Measurements from ENCODE around the gene ZBTB47. TPM values are rescaled to one million over a fixed set of nuclear protein-coding genes. Genes with fewer than 3 reads are reported as not detected.

The ZBTB47 gene
- total and polyA plus RNA-seq, 12 donors = 52.2 to 145 (median 106) TPM

- Histone ChIP-seq H3K9me3 (peaks cover 0 to 7% (median 0%) of the 10 kb centered on the region in 11 donors), H3K4me1 (peaks cover 8 to 29% (median 27%) of the 10 kb centered on the region in 9 donors), H3K27me3 (no peaks in the 10 kb centered on the region), H3K27ac (no peak overlapping the region), H3K36me3 (no peaks in the 10 kb centered on the region), H3K4me3 (no peak overlapping the region)
- ATAC-seq (no peak), DNase-seq (no peak)
- intact Hi-C loops (cut with DNase I) = no loop called here
- 95 to 96% methylated on average over 1 of the region's 1 CpG for WGBS, 2 donors
- TF ChIP-seq, protein P1, sequence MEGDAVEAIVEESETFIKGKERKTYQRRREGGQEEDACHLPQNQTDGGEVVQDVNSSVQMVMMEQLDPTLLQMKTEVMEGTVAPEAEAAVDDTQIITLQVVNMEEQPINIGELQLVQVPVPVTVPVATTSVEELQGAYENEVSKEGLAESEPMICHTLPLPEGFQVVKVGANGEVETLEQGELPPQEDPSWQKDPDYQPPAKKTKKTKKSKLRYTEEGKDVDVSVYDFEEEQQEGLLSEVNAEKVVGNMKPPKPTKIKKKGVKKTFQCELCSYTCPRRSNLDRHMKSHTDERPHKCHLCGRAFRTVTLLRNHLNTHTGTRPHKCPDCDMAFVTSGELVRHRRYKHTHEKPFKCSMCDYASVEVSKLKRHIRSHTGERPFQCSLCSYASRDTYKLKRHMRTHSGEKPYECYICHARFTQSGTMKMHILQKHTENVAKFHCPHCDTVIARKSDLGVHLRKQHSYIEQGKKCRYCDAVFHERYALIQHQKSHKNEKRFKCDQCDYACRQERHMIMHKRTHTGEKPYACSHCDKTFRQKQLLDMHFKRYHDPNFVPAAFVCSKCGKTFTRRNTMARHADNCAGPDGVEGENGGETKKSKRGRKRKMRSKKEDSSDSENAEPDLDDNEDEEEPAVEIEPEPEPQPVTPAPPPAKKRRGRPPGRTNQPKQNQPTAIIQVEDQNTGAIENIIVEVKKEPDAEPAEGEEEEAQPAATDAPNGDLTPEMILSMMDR (IDR thresholded peaks at IDR 0.05) = no peak
Measured at GRCh38 chr3:42670670-42671069, 17.2 kb downstream of the ZBTB47 start.

DNA sequence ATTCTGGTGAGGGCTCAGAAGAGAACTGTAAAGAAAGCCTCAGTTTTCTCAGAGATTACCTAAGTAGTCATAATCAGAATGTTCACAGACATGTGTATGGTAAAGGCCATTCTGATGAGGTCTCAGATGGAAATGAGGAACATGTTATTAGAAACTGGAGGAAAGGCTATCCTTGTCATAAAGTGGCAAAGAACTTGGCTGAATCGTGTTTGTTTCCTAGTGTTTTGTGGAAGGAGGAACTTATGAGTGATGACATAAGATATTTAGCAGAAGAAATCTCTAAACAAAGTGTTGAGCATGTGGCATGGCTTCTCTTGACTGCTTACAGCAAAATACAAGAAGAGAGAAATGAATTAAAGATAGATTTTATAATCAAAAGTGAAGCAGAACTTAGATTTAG is 19.0 kb downstream of the ZBTB47 start:
- no peak for ATAC-seq
- WGBS, 2 donors = 51 to 66% methylated on average over 1 of the region's 1 CpG
- Histone ChIP-seq H3K9me3 (peaks cover 0 to 19% (median 0%) of the 10 kb centered on the region in 11 donors), H3K4me1 (peaks cover 0 to 11% (median 10%) of the 10 kb centered on the region in 9 donors), H3K36me3 (no peaks in the 10 kb centered on the region), H3K27ac (no peak overlapping the region), H3K27me3 (no peaks in the 10 kb centered on the region), H3K4me3 (no peak overlapping the region)
- TF ChIP-seq, protein P1 (IDR thresholded peaks at IDR 0.05) = no peak
- intact Hi-C loops (cut with DNase I) = no loop called here
- DNase-seq = no peak

- DNase-seq = no peak
Measured at GRCh38 chr3:42673082-42673481, 19.6 kb downstream of the ZBTB47 start.

DNA sequence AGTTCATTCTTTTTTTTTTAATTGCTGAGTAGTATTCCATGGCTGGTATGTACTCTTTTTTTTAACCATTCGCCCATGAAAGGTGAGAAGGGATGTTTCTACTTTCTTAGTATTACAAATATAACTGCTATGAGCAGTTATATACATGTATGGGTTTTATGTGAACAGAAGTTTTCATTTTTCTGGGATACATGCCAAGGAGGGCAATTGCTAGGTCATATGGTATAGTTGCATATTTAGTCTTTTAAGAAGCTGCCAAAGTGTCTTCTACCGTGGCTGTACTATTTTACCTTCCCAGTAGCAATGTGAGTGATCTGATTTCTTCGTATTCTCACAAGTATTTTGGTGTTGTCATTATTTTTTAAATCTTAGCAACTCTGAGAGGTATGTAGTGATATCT is 20.6 kb downstream of the ZBTB47 start:
- 55 to 62% methylated on average over 3 of the region's 3 CpGs for WGBS, 2 donors
- peaks cover 0 to 27% (median 0%) of the 10 kb centered on the region in 11 donors for H3K9me3 ChIP-seq
- DNase-seq = no peak
- H3K4me1 ChIP-seq = no peaks in the 10 kb centered on the region
- H3K27me3 ChIP-seq = no peaks in the 10 kb centered on the region
- H3K4me3 ChIP-seq = no peak overlapping the region
- TF ChIP-seq, protein P1 (IDR thresholded peaks at IDR 0.05) = no peak
- ATAC-seq = no peak
- intact Hi-C loops (cut with DNase I) = no loop called here
- H3K27ac ChIP-seq = no peak overlapping the region
- H3K36me3 ChIP-seq = no peaks in the 10 kb centered on the region

More at GRCh38 chr3:42673082-42673481, 19.6 kb downstream of the ZBTB47 start:
- Histone ChIP-seq H3K4me3 (no peak overlapping the region), H3K4me1 (peaks cover 0 to 5% (median 4%) of the 10 kb centered on the region in 9 donors), H3K9me3 (peaks cover 0 to 22% (median 0%) of the 10 kb centered on the region in 11 donors), H3K27ac (peak overlapping the region in 1 of 10 donors; percentile 29), H3K27me3 (no peaks in the 10 kb centered on the region), H3K36me3 (no peaks in the 10 kb centered on the region)
- no peak for ATAC-seq
- TF ChIP-seq, protein P1 (IDR thresholded peaks at IDR 0.05) = no peak
- intact Hi-C loops (cut with DNase I) = no loop called here
